ENCODE measurements around the gene INHBB.

INHBB gene

DNA sequence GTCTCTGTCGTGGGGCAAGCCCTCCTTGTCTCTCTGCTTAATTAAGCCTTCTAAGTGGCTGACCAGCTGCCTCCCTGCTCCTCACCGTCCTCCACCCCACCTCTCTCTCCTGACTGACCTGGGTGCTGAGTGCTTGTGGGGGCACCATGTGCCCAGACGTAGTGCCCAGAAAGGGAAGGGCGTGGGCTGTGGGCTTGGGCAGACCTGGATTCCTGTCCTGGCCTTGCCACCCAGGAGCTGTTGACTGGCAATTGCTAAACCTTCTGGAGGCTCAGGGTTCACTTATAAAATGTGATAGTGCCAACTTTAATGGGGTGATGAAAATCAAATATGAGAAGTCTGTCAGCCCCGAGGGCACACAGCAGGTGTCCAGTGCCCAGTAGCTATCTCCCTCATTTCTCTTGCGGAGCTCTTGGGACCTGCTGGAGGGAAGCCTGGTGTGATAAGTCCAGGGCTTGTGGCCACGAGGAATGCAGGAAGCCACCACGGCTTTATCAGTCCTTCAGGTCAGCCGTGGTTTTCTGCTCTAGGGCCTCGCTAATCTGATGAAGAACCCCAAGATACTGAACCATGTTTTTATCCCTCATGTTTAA lies 22.0 kb upstream of the INHBB start:
- POLR2A ChIA-PET = no interaction called here
- CTCF ChIA-PET = interaction anchor here (1.2 to 3.7 kb wide), 3 partner anchors 10 to 149 kb away, joined by 4 to 14 read pairs (median 6); no protein-coding TSS in a partner anchor
- no peak for DNase-seq (ENCODE audit: extremely low spot score)
- TF ChIP-seq CTCF (IDR thresholded peaks at IDR 0.05; ENCODE audit: control extremely low read depth, extremely low read depth, low read depth, missing control alignments) = no peak

GRCh38 chr2:120324933-120325332 lies 21.0 kb upstream of the INHBB start:
- DNase-seq (ENCODE audit: extremely low spot score) = no peak
- no peak for TF ChIP-seq CTCF (IDR thresholded peaks at IDR 0.05; ENCODE audit: control extremely low read depth, extremely low read depth, low read depth, missing control alignments)
- CTCF ChIA-PET = interaction anchor here (1.3 kb wide), 1 partner anchor 9 kb away, joined by 6 read pairs; no protein-coding TSS in a partner anchor
- POLR2A ChIA-PET = no interaction called here

DNA sequence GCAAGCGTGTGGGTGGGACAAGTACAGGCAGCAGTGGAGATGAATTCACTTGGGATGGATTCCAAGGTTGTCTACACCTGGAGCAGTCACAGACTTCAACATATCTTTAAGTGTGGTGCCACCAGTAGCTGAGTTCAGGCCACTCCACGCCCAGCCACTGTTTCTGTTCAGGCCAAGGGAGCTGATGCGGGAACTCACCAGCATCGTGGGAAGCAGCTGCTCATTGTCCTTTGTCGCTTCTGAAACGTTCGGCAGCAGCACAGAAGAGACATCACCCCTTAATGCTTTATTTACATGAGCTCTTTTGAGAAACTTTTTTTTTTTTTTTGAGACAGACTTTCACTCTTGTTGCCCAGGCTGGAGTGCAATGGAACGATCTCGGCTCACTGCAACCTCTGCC lies 19.9 kb upstream of the INHBB start:
- POLR2A ChIA-PET = no interaction called here
- no peak for TF ChIP-seq CTCF (IDR thresholded peaks at IDR 0.05; ENCODE audit: control extremely low read depth, extremely low read depth, low read depth, missing control alignments)
- no peak for DNase-seq (ENCODE audit: extremely low spot score)
- CTCF ChIA-PET = interaction anchor here (1.1 to 2.5 kb wide), 3 partner anchors 8 to 13 kb away, joined by 3 to 12 read pairs (median 4); no protein-coding TSS in a partner anchor

DNA sequence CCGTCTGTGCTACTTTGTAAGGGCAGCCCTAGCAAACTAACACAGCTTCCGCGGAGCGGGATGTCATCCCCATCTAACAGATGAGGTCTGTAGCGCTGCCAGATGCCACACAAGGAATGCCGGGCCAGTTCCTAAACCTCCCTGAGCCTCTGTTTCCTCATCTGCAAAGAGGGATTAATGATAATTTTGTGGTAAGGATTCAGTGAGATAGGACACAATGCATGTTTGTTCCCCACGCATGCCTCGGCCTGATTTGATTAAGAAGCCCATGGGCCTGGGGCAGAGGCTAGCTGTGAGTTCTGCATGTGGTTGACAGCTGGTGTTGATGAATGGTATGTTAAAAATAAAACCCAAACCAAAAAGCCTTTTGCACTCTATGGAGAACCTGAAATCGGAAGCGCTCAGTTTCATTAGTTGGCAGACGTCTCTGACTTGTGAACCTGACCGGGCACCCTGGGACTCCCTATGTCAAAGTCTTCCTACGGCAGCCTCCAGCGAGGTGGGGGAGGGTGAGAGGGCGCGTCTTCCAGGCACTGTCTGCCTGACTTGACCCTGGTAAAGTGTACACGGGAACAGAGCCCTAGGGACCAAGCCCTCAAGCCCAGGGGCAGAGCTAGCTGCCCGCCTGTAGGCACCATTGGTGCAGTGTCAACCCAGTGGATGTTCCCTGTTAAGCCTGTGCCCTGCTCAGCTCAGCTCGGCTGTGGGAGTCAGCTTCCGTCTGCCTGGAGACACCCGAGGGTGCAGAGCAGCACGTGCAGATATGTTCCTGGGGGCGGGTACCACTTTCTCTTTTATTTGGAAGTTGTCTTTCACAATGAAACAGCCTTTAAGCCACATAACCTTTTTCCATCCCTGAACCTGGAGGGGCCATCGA lies 14.8 kb upstream of the INHBB start:
- ChIA-PET POLR2A (no interaction called here), CTCF (no interaction called here)
- DNase-seq (ENCODE audit: extremely low spot score) = no peak
- TF ChIP-seq CTCF (IDR thresholded peaks at IDR 0.05; ENCODE audit: control extremely low read depth, extremely low read depth, low read depth, missing control alignments) = no peak

DNA sequence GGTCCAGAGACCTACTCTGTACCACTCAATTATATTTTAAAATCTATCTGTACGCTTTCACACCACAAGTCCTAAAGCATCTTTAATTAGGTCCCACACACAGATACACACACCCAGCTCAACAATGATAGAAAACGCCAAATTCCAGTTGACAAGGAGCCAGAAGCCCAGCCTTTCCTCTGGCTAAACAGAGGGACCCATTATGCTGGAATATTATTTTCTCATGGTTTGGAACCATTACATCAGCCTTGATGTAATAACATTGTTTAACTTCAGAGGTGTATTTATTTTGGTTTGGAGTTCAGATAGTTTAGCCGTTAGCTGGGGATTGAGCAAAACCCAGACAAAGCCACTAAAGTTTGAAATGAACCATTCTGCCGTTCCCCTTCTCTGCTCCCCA lies 14.0 kb upstream of the INHBB start:
- CTCF ChIA-PET = no interaction called here
- POLR2A ChIA-PET = no interaction called here
- no peak for DNase-seq (ENCODE audit: extremely low spot score)
- no peak for TF ChIP-seq CTCF (IDR thresholded peaks at IDR 0.05; ENCODE audit: control extremely low read depth, extremely low read depth, low read depth, missing control alignments)

GRCh38 chr2:120332384-120332783 lies 13.6 kb upstream of the INHBB start:
- TF ChIP-seq CTCF (IDR thresholded peaks at IDR 0.05; ENCODE audit: control extremely low read depth, extremely low read depth, low read depth, missing control alignments) = no peak
- POLR2A ChIA-PET = no interaction called here

More at GRCh38 chr2:120332384-120332783, 13.6 kb upstream of the INHBB start:
- DNase-seq (ENCODE audit: extremely low spot score) = no peak
- CTCF ChIA-PET = interaction anchor here (1.1 kb wide), 1 partner anchor 19 kb away, joined by 3 read pairs; no protein-coding TSS in a partner anchor

Data from GM10248 (cell line).